SK-N-SH (cell line): Measurements from ENCODE around the gene SRD5A1. TPM values are rescaled to one million over a fixed set of nuclear protein-coding genes. Genes with fewer than 3 reads are reported as not detected.

Experiments
- CTCF ChIA-PET: fragments of 300-600, 350-600 bp; formaldehyde crosslinking; extraction: SDS; loops from one replicate; lab custom pipeline; 2021; lab: Yijun Ruan, JAX
- POLR2A ChIA-PET: fragments of 350-600 bp; sonication (Branson Sonifier 250); formaldehyde crosslinking; extraction: SDS; loops from one replicate; lab custom pipeline; 2020; ENCODE audit warnings: antibody characterized with exemption, inconsistent platforms; lab: Yijun Ruan, JAX
- DNase-seq: peaks from one replicate; pipeline ENCODE4 v3.0.0; 2012
- H2AFZ ChIP-seq: fragments of 200-600 bp; sonication (generic); 2 replicates; pipeline ENCODE4 v1.8.1; 2016; ENCODE audit warnings: antibody characterized with exemption, mild to moderate bottlenecking, low read depth
- H3F3A ChIP-seq: fragments of 200-600 bp; sonication (generic); replicated peaks from 2 replicates; pipeline ENCODE3; 2016; ENCODE audit warnings: antibody characterized with exemption, mild to moderate bottlenecking; ENCODE audit not compliant: insufficient read depth
- H3K27ac ChIP-seq, 2 experiments: fragments of 200-500 bp in 1 of 2; fragments of 200-600 bp in 1 of 2; sonication (Bioruptor generic) in 1 of 2; sonication (generic), shearing (Covaris generic) in 1 of 2; 2 replicates each; pipeline versions ENCODE4 v1.5.1 to v1.6.1; 2014 to 2016; ENCODE audit warnings: low read depth in 2 of 2, inconsistent platforms in 1 of 2, low read length in 1 of 2, mild to moderate bottlenecking in 1 of 2, mixed read lengths in 1 of 2
- H3K27me3 ChIP-seq: fragments of 200-600 bp; sonication (generic), shearing (Covaris generic); 2 replicates; pipeline ENCODE4 v1.6.1; 2016; ENCODE audit warnings: mixed run types; ENCODE audit not compliant: insufficient read depth
- H3K36me3 ChIP-seq, 2 experiments: fragments of 200-500 bp in 1 of 2; fragments of 200-600 bp in 1 of 2; sonication (Bioruptor generic) in 1 of 2; sonication (generic) in 1 of 2; replicated peaks in 1 of 2; 2 replicates each; pipeline versions ENCODE3 to v1.5.1; 2014 to 2016; ENCODE audit warnings: low read length in 1 of 2, mild to moderate bottlenecking in 1 of 2; ENCODE audit not compliant: insufficient read depth in 2 of 2, control insufficient read depth in 1 of 2
- H3K4me1 ChIP-seq, 2 experiments: fragments of 200-500 bp in 1 of 2; fragments of 200-600 bp in 1 of 2; sonication (Bioruptor generic) in 1 of 2; sonication (generic), shearing (Covaris generic) in 1 of 2; 2 replicates each; pipeline versions ENCODE4 v1.5.1 to v1.6.1; 2014 to 2016; ENCODE audit warnings: low read depth in 1 of 2, low read length in 1 of 2, mixed run types in 1 of 2; ENCODE audit not compliant: insufficient read depth in 2 of 2, control insufficient read depth in 1 of 2
- H3K4me2 ChIP-seq: fragments of 200-600 bp; sonication (generic), shearing (Covaris generic); 2 replicates; pipeline ENCODE4 v1.6.1; 2017; ENCODE audit warnings: mixed run types
- H3K4me3 ChIP-seq, 2 experiments: fragments of 200-500 bp in 1 of 2; fragments of 200-600 bp in 1 of 2; sonication (Bioruptor generic) in 1 of 2; sonication (generic), shearing (Covaris generic) in 1 of 2; 2 replicates each; pipeline versions ENCODE4 v1.5.1 to v1.8.1; 2014 to 2016; ENCODE audit warnings: low read depth in 2 of 2, inconsistent platforms in 1 of 2, low read length in 1 of 2, mild to moderate bottlenecking in 1 of 2, mixed read lengths in 1 of 2, moderate library complexity in 1 of 2
- H3K79me2 ChIP-seq: fragments of 200-600 bp; sonication (generic); 2 replicates; pipeline ENCODE4 v1.8.1; 2017; ENCODE audit warnings: mild to moderate bottlenecking; ENCODE audit not compliant: insufficient read depth
- H3K9ac ChIP-seq: fragments of 200-600 bp; sonication (generic); 2 replicates; pipeline ENCODE4 v1.6.1; 2017; ENCODE audit warnings: mixed run types
- H3K9me2 ChIP-seq: fragments of 200-600 bp; sonication (generic); 2 replicates; pipeline ENCODE4 v1.6.1; 2017; ENCODE audit warnings: mixed run types
- H3K9me3 ChIP-seq: fragments of 200-600 bp; sonication (generic); 2 replicates; pipeline ENCODE4 v1.6.1; 2017; ENCODE audit warnings: mixed run types, mild to moderate bottlenecking, moderate library complexity
- H4K20me1 ChIP-seq: fragments of 200-600 bp; sonication (generic); 2 replicates; pipeline ENCODE4 v1.6.1; 2017; ENCODE audit warnings: mild to moderate bottlenecking, mixed run types; ENCODE audit not compliant: insufficient read depth
- CHD2 ChIP-seq: fragments of 150-350 bp; IDR thresholded peaks from 2 replicates; pipeline ENCODE4 v1.6.1; 2018; ENCODE audit warnings: low read length; ENCODE audit not compliant: partially characterized antibody
- CTCF ChIP-seq: fragments of 200-600 bp; sonication (generic); IDR thresholded peaks from 2 replicates; pipeline ENCODE4 v1.6.1; 2017; ENCODE audit warnings: antibody characterized with exemption, mild to moderate bottlenecking, moderate library complexity
- ELF1 ChIP-seq: IDR thresholded peaks from 2 replicates; pipeline ENCODE4 v1.4.0; 2012
- EZH2phosphoT487 ChIP-seq: fragments of 200-600 bp; sonication (generic); IDR thresholded peaks from 2 replicates; pipeline ENCODE4 v1.6.1; 2017; ENCODE audit warnings: low read depth, mixed run types, mild to moderate bottlenecking, antibody characterized with exemption, moderate library complexity, borderline replicate concordance
- FOXJ3 ChIP-seq: sonication (generic); formaldehyde crosslinking; IDR thresholded peaks from 2 replicates; pipeline ENCODE4 v1.5.1; 2020; ENCODE audit warnings: mild to moderate bottlenecking, missing genetic modification reagents
- GABPA ChIP-seq: IDR thresholded peaks from 2 replicates; pipeline ENCODE4 v1.4.0; 2012; ENCODE audit warnings: low read depth, mild to moderate bottlenecking
- IRF3 ChIP-seq: fragments of 150-350 bp; IDR thresholded peaks from 2 replicates; pipeline ENCODE4 v1.6.1; 2016; ENCODE audit warnings: mild to moderate bottlenecking, low read depth, low read length
- JUND ChIP-seq: IDR thresholded peaks from 2 replicates; pipeline ENCODE4 v1.4.0; 2012
- MEF2A ChIP-seq: IDR thresholded peaks from 2 replicates; pipeline ENCODE4 v1.4.0; 2012; ENCODE audit warnings: low read depth, borderline replicate concordance
- MXI1 ChIP-seq: IDR thresholded peaks from 2 replicates; pipeline ENCODE4 v1.6.1; 2012; ENCODE audit warnings: mild to moderate bottlenecking, low read depth, low read length, improper control_type of control experiment
- NRF1 ChIP-seq: IDR thresholded peaks from 2 replicates; pipeline ENCODE4 v1.6.1; 2012; ENCODE audit warnings: low read depth, mild to moderate bottlenecking, low read length
- POLR2AphosphoS5 ChIP-seq: IDR thresholded peaks from 2 replicates; pipeline ENCODE4 v1.6.1; 2012; ENCODE audit warnings: low read depth, low read length
- SIN3A ChIP-seq: IDR thresholded peaks from 2 replicates; pipeline ENCODE4 v1.6.1; 2012; ENCODE audit warnings: low read depth, mild to moderate bottlenecking, low read length, moderate library complexity, borderline replicate concordance
- SMC3 ChIP-seq: IDR thresholded peaks from 2 replicates; pipeline ENCODE4 v1.6.1; 2012; ENCODE audit warnings: low read depth, low read length, improper control_type of control experiment
- TAF1 ChIP-seq: IDR thresholded peaks from 2 replicates; pipeline ENCODE4 v1.6.1; 2012; ENCODE audit warnings: low read depth, mild to moderate bottlenecking, low read length, moderate library complexity, borderline replicate concordance
- TEAD4 ChIP-seq: IDR thresholded peaks from 2 replicates; pipeline ENCODE4 v1.4.0; 2012; ENCODE audit warnings: mild to moderate bottlenecking, borderline replicate concordance; ENCODE audit not compliant: insufficient read depth
- USF2 ChIP-seq: fragments of 150-350 bp; IDR thresholded peaks from 2 replicates; pipeline ENCODE4 v1.6.1; 2017; ENCODE audit warnings: antibody characterized with exemption, low read length, low read depth, borderline replicate concordance
- YY1 ChIP-seq: IDR thresholded peaks from 2 replicates; pipeline ENCODE4 v1.4.0; 2012; ENCODE audit warnings: low read depth, mild to moderate bottlenecking
- WGBS: methylation state at CpG from one replicate; pipeline ENCODE4 v1.1.6; 2017; ENCODE audit warnings: low lambda C conversion rate; 5-methylcytosine and 5-hydroxymethylcytosine counted together
- polyA plus RNA-seq, 3 experiments: library from polyadenylated mRNA; depleted of rRNA; stranded (reverse); fragments of >200 nt; gene quantifications; 2 replicates each; pipeline ENCODE4 v1.2.3, GENCODE V29; 2012
- TF ChIP-seq, protein P1 (sequence below): IDR thresholded peaks from 2 replicates; pipeline ENCODE4 v1.4.0; 2012; ENCODE audit warnings: low read depth, borderline replicate concordance

Gene SRD5A1
- polyA plus RNA-seq, 1 of the 3 experiments (the other 2 are of a cell fraction): 24.0 TPM

- Histone ChIP-seq H3K4me2 (no peak overlapping the region), H3K36me3 (peaks cover 4 to 11% of the 10 kb centered on the region in 2 experiments), H3K4me1 (peaks cover 45 to 66% of the 10 kb centered on the region in 2 experiments), H3K4me3 (no peak overlapping the region), H3K27ac (no peak overlapping the region), H2AFZ (no peak overlapping the region), H3K9me3 (no peaks in the 10 kb centered on the region), H3K79me2 (peaks cover 100% of the 10 kb centered on the region), H4K20me1 (peaks cover 99% of the 10 kb centered on the region), H3K9me2 (no peaks in the 10 kb centered on the region), H3F3A (no peaks in the 10 kb centered on the region), H3K27me3 (no peaks in the 10 kb centered on the region), H3K9ac (no peak overlapping the region)
- no peak for TF ChIP-seq USF2
- TF ChIP-seq CTCF: no peak
- no peak for TF ChIP-seq ELF1
- TF ChIP-seq FOXJ3 (CRISPR knock-in tag): no peak
- no peak for TF ChIP-seq IRF3
- TF ChIP-seq CHD2: no peak
- TF ChIP-seq POLR2AphosphoS5: no peak
- TF ChIP-seq, protein P1, sequence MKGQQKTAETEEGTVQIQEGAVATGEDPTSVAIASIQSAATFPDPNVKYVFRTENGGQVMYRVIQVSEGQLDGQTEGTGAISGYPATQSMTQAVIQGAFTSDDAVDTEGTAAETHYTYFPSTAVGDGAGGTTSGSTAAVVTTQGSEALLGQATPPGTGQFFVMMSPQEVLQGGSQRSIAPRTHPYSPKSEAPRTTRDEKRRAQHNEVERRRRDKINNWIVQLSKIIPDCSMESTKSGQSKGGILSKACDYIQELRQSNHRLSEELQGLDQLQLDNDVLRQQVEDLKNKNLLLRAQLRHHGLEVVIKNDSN: no peak
- TF ChIP-seq TAF1: no peak
- TF ChIP-seq YY1: no peak
- TF ChIP-seq NRF1: no peak
- TF ChIP-seq MEF2A: no peak
- no peak for TF ChIP-seq TEAD4
- TF ChIP-seq GABPA: no peak
- no peak for TF ChIP-seq MXI1
- no peak for TF ChIP-seq SMC3
- TF ChIP-seq EZH2phosphoT487: no peak
- TF ChIP-seq SIN3A: no peak
- no peak for TF ChIP-seq JUND
- WGBS: 95% methylated on average over 5 of the region's 5 CpGs
- no peak for DNase-seq
- CTCF ChIA-PET: interaction anchor here (0.6 to 1.1 kb wide), 2 partner anchors 25 to 88 kb away, joined by 3 read pairs; no protein-coding TSS in a partner anchor
- POLR2A ChIA-PET: no interaction called here
Observed at GRCh38 chr5:6719896-6720560, 86.8 kb downstream of the SRD5A1 start.
